HL-60 (cell line): ENCODE data around the gene JAG1.

Source experiments
- DNase-seq, 2 experiments: peaks; one replicate each; pipeline ENCODE4 v3.0.0-alpha.2; 2010 to 2020; ENCODE audit warnings: low read depth in 1 of 2, low spot score in 1 of 2
- H3K27ac ChIP-seq: fragments of 250-450 bp; sonication (Bioruptor Pico); replicated peaks from 2 replicates; pipeline ENCODE4 v1.5.1; 2020; ENCODE audit warnings: mild to moderate bottlenecking, moderate library complexity
- H3K27me3 ChIP-seq: fragments of 250-450 bp; sonication (Bioruptor Pico); 2 replicates; pipeline ENCODE4 v1.5.1; 2021; ENCODE audit warnings: mild to moderate bottlenecking, moderate library complexity; ENCODE audit not compliant: insufficient read depth, poor library complexity, severe bottlenecking
- H3K4me3 ChIP-seq: replicated peaks from 2 replicates; pipeline ENCODE4 v1.5.1; 2011; ENCODE audit warnings: mild to moderate bottlenecking, control low read depth, low read length; ENCODE audit not compliant: insufficient read depth
- GABPA ChIP-seq: IDR thresholded peaks from 2 replicates; pipeline ENCODE4 v1.6.1; 2012; ENCODE audit warnings: low read depth
- POLR2AphosphoS5 ChIP-seq: IDR thresholded peaks from 2 replicates; pipeline ENCODE4 v1.6.1; 2012; ENCODE audit warnings: low read depth
- REST ChIP-seq: IDR thresholded peaks from 2 replicates; pipeline ENCODE4 v1.6.1; 2012; ENCODE audit warnings: low read depth; ENCODE audit not compliant: insufficient replicate concordance
- SPI1 ChIP-seq: IDR thresholded peaks from 2 replicates; pipeline ENCODE4 v1.6.1; 2012; ENCODE audit warnings: low read depth, mild to moderate bottlenecking, borderline replicate concordance
- TF ChIP-seq, protein P1 (sequence below): IDR thresholded peaks from one replicate; pipeline ENCODE4 v1.5.1; 2011; ENCODE audit warnings: low read length, control low read depth, inconsistent platforms; ENCODE audit not compliant: insufficient read depth

The JAG1 gene

DNA sequence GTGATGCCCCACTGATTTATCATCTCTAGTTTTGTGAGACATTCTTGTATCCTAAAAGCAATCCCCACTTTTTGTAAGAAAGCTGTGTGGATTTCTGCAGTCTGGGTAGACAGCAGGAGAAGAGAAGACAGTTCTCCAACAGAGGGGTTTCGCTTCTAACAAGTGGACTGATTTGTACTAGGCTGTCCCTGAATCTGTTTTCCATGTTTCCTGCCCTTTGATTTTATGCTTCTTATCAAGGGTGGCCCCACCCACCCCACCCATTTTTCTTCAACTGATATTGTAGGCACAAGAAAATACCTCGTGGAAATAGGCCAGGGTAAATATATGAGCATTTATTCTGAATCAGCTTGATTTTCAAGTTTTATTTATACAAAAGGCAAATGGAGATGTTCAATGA, 25.7 kb upstream of the JAG1 start:
- no peak for DNase-seq
- Histone ChIP-seq H3K27me3 (no peaks in the 10 kb centered on the region), H3K27ac (no peak overlapping the region), H3K4me3 (no peak overlapping the region)
- TF ChIP-seq POLR2AphosphoS5 (no peak), REST (no peak)

DNA sequence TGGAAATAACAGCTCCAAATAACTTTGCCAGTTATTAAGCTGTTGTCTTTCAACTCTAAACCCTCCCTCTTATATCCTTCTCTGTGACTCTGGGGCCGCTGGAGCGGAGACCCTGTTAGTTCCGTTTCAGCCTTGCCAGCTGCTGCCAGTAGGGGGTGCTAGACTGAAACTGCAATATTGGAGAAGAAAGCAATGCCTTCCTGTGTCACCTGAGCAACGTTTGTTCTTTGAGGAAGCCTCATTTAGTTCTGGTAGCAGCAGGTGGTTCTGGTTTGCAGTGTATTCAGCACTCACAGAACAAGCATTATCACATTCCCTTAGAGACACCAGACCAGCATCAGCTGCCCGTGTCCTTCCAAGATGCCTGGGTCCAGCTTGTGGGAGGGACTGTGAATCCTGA, 22.9 kb upstream of the JAG1 start:
- Histone ChIP-seq H3K4me3 (no peak overlapping the region), H3K27ac (no peak overlapping the region), H3K27me3 (no peaks in the 10 kb centered on the region)
- DNase-seq, result peak in 1 of 2 experiments; percentile 14
- no peak for TF ChIP-seq SPI1
- TF ChIP-seq, protein P1, sequence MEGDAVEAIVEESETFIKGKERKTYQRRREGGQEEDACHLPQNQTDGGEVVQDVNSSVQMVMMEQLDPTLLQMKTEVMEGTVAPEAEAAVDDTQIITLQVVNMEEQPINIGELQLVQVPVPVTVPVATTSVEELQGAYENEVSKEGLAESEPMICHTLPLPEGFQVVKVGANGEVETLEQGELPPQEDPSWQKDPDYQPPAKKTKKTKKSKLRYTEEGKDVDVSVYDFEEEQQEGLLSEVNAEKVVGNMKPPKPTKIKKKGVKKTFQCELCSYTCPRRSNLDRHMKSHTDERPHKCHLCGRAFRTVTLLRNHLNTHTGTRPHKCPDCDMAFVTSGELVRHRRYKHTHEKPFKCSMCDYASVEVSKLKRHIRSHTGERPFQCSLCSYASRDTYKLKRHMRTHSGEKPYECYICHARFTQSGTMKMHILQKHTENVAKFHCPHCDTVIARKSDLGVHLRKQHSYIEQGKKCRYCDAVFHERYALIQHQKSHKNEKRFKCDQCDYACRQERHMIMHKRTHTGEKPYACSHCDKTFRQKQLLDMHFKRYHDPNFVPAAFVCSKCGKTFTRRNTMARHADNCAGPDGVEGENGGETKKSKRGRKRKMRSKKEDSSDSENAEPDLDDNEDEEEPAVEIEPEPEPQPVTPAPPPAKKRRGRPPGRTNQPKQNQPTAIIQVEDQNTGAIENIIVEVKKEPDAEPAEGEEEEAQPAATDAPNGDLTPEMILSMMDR, result peak; percentile 28

- Histone ChIP-seq H3K4me3 (no peak overlapping the region), H3K27ac (no peak overlapping the region), H3K27me3 (no peaks in the 10 kb centered on the region)
- TF ChIP-seq REST, result no peak
- TF ChIP-seq, protein P1, result no peak
- TF ChIP-seq SPI1, result no peak
- no peak for TF ChIP-seq POLR2AphosphoS5
- no peak for TF ChIP-seq GABPA
- DNase-seq, result no peak
Measured at GRCh38 chr20:10689385-10689784, 15.6 kb upstream of the JAG1 start.

DNA sequence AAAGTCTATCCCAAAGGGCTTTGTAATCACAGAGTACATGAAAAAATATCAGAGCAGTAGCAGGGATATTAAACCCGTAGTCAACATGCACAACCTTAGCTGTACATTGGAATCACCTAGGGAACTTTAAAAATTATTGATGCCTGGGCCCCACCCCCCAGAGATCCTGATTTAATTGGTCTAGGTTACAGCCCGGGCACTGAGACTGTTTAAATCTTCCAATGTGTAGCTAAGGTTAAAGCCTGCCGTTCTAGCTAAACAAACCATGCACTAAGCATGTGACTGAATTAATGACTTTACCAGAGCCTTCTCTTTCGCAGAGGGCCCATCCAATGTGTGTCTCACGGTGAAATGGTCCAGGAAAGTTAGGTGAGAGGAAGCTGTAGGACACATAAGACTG, 14.1 kb upstream of the JAG1 start:
- Histone ChIP-seq H3K4me3 (no peak overlapping the region), H3K27me3 (no peaks in the 10 kb centered on the region), H3K27ac (no peak overlapping the region)
- TF ChIP-seq GABPA (no peak), REST (no peak)
- TF ChIP-seq, protein P1, result no peak
- no peak for DNase-seq
